ENCODE results near the gene EHMT1.

Gene EHMT1

GRCh38 chr9:137642892-137643291 is 24.1 kb downstream of the EHMT1 start:
- TF ChIP-seq EZH2 (optimal IDR thresholded peaks at IDR 0.05; ENCODE audit: low read depth, low read length), result no peak
- TF ChIP-seq CTCF (IDR thresholded peaks at IDR 0.05; ENCODE audit: low read length), result no peak
- Histone ChIP-seq H3K36me3 (replicated peaks; ENCODE audit: insufficient read depth, low read length) (no peaks in the 10 kb centered on the region), H3K9ac (ENCODE audit: low read length) (no peak overlapping the region), H4K20me1 (ENCODE audit: insufficient read depth, low read length) (no peaks in the 10 kb centered on the region; the same call in 1 of the 2 replicates), H3K27ac (ENCODE audit: low read length) (no peak overlapping the region), H3K79me2 (ENCODE audit: low read length) (peaks cover 89% of the 10 kb centered on the region), H3K4me3 (ENCODE audit: low read length) (no peak overlapping the region), H2AFZ (ENCODE audit: low read length) (no peak overlapping the region), H3F3A (ENCODE audit: insufficient read depth, low read length) (peaks cover 4% of the 10 kb centered on the region; the same call in 1 of the 2 replicates), H3K9me3 (replicated peaks; ENCODE audit: insufficient read depth, low read length) (no peaks in the 10 kb centered on the region), H3K27me3 (replicated peaks; ENCODE audit: insufficient read depth, low read length) (no peaks in the 10 kb centered on the region), H3K9me2 (replicated peaks; ENCODE audit: insufficient read depth, low read length) (no peaks in the 10 kb centered on the region), H3K4me2 (ENCODE audit: low read depth, low read length) (no peak overlapping the region), H3K4me1 (ENCODE audit: low read length) (peaks cover 6% of the 10 kb centered on the region; the same call in 1 of the 2 replicates)
- no peak for DNase-seq

- Histone ChIP-seq H3K9ac (ENCODE audit: low read length) (no peak overlapping the region), H3K9me3 (replicated peaks; ENCODE audit: insufficient read depth, low read length) (no peaks in the 10 kb centered on the region), H3K4me3 (ENCODE audit: low read length) (no peak overlapping the region), H3K4me2 (ENCODE audit: low read depth, low read length) (no peak overlapping the region), H3K36me3 (replicated peaks; ENCODE audit: insufficient read depth, low read length) (no peaks in the 10 kb centered on the region), H3K27ac (ENCODE audit: low read length) (no peak overlapping the region), H3K4me1 (ENCODE audit: low read length) (0 out of 2 replicates have a peak, but pooled peaks cover under 1% of the 10 kb centered on the region), H3F3A (ENCODE audit: insufficient read depth, low read length) (peaks cover 2% of the 10 kb centered on the region; the same call in 1 of the 2 replicates), H4K20me1 (ENCODE audit: insufficient read depth, low read length) (no peaks in the 10 kb centered on the region; the same call in 1 of the 2 replicates), H2AFZ (ENCODE audit: low read length) (no peak overlapping the region), H3K9me2 (replicated peaks; ENCODE audit: insufficient read depth, low read length) (no peaks in the 10 kb centered on the region), H3K27me3 (replicated peaks; ENCODE audit: insufficient read depth, low read length) (no peaks in the 10 kb centered on the region), H3K79me2 (ENCODE audit: low read length) (peaks cover 87% of the 10 kb centered on the region)
- no peak for TF ChIP-seq EZH2 (optimal IDR thresholded peaks at IDR 0.05; ENCODE audit: low read depth, low read length)
- no peak for TF ChIP-seq CTCF (IDR thresholded peaks at IDR 0.05; ENCODE audit: low read length)
- TF ChIP-seq EZH2phosphoT487 (IDR thresholded peaks at IDR 0.05; ENCODE audit: low read length), result no peak
- no peak for DNase-seq
Measured at GRCh38 chr9:137643921-137644320, 25.1 kb downstream of the EHMT1 start.

GRCh38 chr9:137645211-137645610 is 26.4 kb downstream of the EHMT1 start:
- Histone ChIP-seq H3K36me3 (replicated peaks; ENCODE audit: insufficient read depth, low read length) (no peaks in the 10 kb centered on the region), H3K9me3 (replicated peaks; ENCODE audit: insufficient read depth, low read length) (no peaks in the 10 kb centered on the region), H3K9me2 (replicated peaks; ENCODE audit: insufficient read depth, low read length) (no peaks in the 10 kb centered on the region), H3F3A (ENCODE audit: insufficient read depth, low read length) (no peaks in the 10 kb centered on the region), H3K4me1 (ENCODE audit: low read length) (no peaks in the 10 kb centered on the region), H3K4me2 (ENCODE audit: low read depth, low read length) (no peak overlapping the region), H2AFZ (ENCODE audit: low read length) (no peak overlapping the region), H4K20me1 (ENCODE audit: insufficient read depth, low read length) (no peaks in the 10 kb centered on the region; the same call in 1 of the 2 replicates), H3K79me2 (ENCODE audit: low read length) (peaks cover 87% of the 10 kb centered on the region), H3K27me3 (replicated peaks; ENCODE audit: insufficient read depth, low read length) (no peaks in the 10 kb centered on the region), H3K27ac (ENCODE audit: low read length) (no peak overlapping the region), H3K9ac (ENCODE audit: low read length) (no peak overlapping the region), H3K4me3 (ENCODE audit: low read length) (no peak overlapping the region)
- no peak for TF ChIP-seq EZH2phosphoT487 (IDR thresholded peaks at IDR 0.05; ENCODE audit: low read length)
- TF ChIP-seq CTCF (IDR thresholded peaks at IDR 0.05; ENCODE audit: low read length), result no peak
- no peak for TF ChIP-seq EZH2 (optimal IDR thresholded peaks at IDR 0.05; ENCODE audit: low read depth, low read length)
- DNase-seq, result no peak

Measured in MM.1S (cell line).